HepG2 (cell line): ENCODE measurements around the gene ANKFY1. TPM values are rescaled to one million over a fixed set of nuclear protein-coding genes. Genes with fewer than 3 reads are reported as not detected.

Source experiments
- ATAC-seq: fragments of 200-7000 bp; cut with Tn5 transposase; 3 replicates; pipeline ENCODE4 v1.9.1; 2020; ENCODE audit warnings: mild to moderate bottlenecking, moderate library complexity
- BruUV-seq: library from RNA; stranded (reverse); fragments of 400-500 nt; replicated peaks from 2 replicates; lab custom pipeline; 2021; lab: Mats Ljungman, UMichigan
- CTCF ChIA-PET: fragments of 300-600 bp; formaldehyde crosslinking; extraction: SDS; loops from one replicate; lab custom pipeline; 2021; ENCODE audit warnings: low total read pairs, inconsistent platforms, low intra/inter-chr PET ratio; lab: Yijun Ruan, JAX
- POLR2A ChIA-PET: fragments of 350-600 bp; sonication (Branson Sonifier 250); formaldehyde crosslinking; loops from one replicate; lab custom pipeline; 2020; ENCODE audit warnings: antibody characterized with exemption, inconsistent platforms; lab: Yijun Ruan, JAX
- DNase-seq: peaks from one replicate; pipeline ENCODE4 v3.0.0-alpha.2; 2015; ENCODE audit warnings: low spot score
- FAIRE-seq: peaks from 3 replicates; lab custom pipeline; 2011; peaks lifted over from hg19 to GRCh38; lab: Jason Lieb, UNC
- H2AFZ ChIP-seq: one replicate; pipeline ENCODE4 v1.6.1; 2011; ENCODE audit warnings: low read length, inconsistent platforms
- H3K27ac ChIP-seq: fragments of 300-600 bp; 3 replicates; pipeline ENCODE4 v1.8.0; 2011; ENCODE audit warnings: mixed run types, mild to moderate bottlenecking, mixed read lengths, low read length, inconsistent platforms; ENCODE audit not compliant: insufficient read depth; ENCODE audit errors: extremely low read length
- H3K27me3 ChIP-seq, 2 experiments: fragments of 200-600 bp in 1 of 2; 2 replicates in 1 of 2; 3 replicates in 1 of 2; pipeline versions ENCODE4 v1.6.0 to v1.8.0; 2011; ENCODE audit warnings: low read length in 2 of 2, mild to moderate bottlenecking in 2 of 2, moderate library complexity in 2 of 2, inconsistent platforms in 1 of 2; ENCODE audit not compliant: insufficient read depth in 2 of 2, control insufficient read depth in 1 of 2
- H3K36me3 ChIP-seq, 2 experiments: fragments of 200-600 bp in 1 of 2; replicated peaks in 1 of 2; 2 replicates in 1 of 2; 3 replicates in 1 of 2; pipeline versions ENCODE4 v1.5.1 to v1.8.0; 2011; ENCODE audit warnings: low read length in 2 of 2, inconsistent platforms in 1 of 2; ENCODE audit not compliant: insufficient read depth in 2 of 2, control insufficient read depth in 1 of 2
- H3K4me1 ChIP-seq: 2 replicates; pipeline ENCODE4 v1.5.1; 2012; ENCODE audit warnings: low read length, inconsistent platforms; ENCODE audit not compliant: insufficient read depth
- H3K4me2 ChIP-seq: 2 replicates; pipeline ENCODE4 v1.6.0; 2011; ENCODE audit warnings: low read depth, low read length, inconsistent platforms
- H3K4me3 ChIP-seq, 3 experiments: fragments of 200-600 bp in 1 of 3; sonication (generic), shearing (Covaris generic) in 1 of 3; replicated peaks in 1 of 3; 2 replicates each; pipeline ENCODE4 v1.5.1; 2011 to 2016; ENCODE audit warnings: low read length in 3 of 3, inconsistent platforms in 2 of 3, low read depth in 2 of 3, mild to moderate bottlenecking in 2 of 3, control low read depth in 1 of 3, mixed read lengths in 1 of 3; ENCODE audit not compliant: insufficient read depth in 1 of 3
- H3K79me2 ChIP-seq: one replicate; pipeline ENCODE4 v1.6.1; 2011; ENCODE audit warnings: low read length, inconsistent platforms; ENCODE audit not compliant: insufficient read depth
- H3K9ac ChIP-seq: 2 replicates; pipeline ENCODE4 v1.6.0; 2011; ENCODE audit warnings: mild to moderate bottlenecking, low read depth, low read length, inconsistent platforms; ENCODE audit not compliant: insufficient read depth
- H3K9me3 ChIP-seq: 2 replicates; pipeline ENCODE4 v1.5.1; 2012; ENCODE audit warnings: mild to moderate bottlenecking, low read length
- H4K20me1 ChIP-seq: 2 replicates; pipeline ENCODE4 v1.6.0; 2011; ENCODE audit warnings: inconsistent platforms, mild to moderate bottlenecking, low read length, moderate library complexity; ENCODE audit not compliant: insufficient read depth
- ARNT ChIP-seq: fragments of 450-650 bp; IDR thresholded peaks from 2 replicates; pipeline ENCODE4 v1.6.1; 2017
- ESRRA ChIP-seq: sonication (generic); formaldehyde crosslinking; IDR thresholded peaks from 2 replicates; pipeline ENCODE4 v1.5.1; 2020; ENCODE audit warnings: mild to moderate bottlenecking, low read depth, missing genetic modification reagents
- KDM1A ChIP-seq: IDR thresholded peaks from 2 replicates; pipeline ENCODE4 v1.6.1; 2016; ENCODE audit warnings: missing compliant biosample characterization
- MBNL3 ChIP-seq: fragments of 250-450 bp; sonication (Bioruptor Pico); conservative IDR thresholded peaks from 2 replicates; pipeline ENCODE4 v1.8.0; 2022; ENCODE audit warnings: mild to moderate bottlenecking, inconsistent platforms
- NFIB ChIP-seq: sonication (generic); formaldehyde crosslinking; IDR thresholded peaks from 2 replicates; pipeline ENCODE4 v1.9.0; 2021; ENCODE audit warnings: missing genetic modification reagents, mild to moderate bottlenecking, borderline replicate concordance
- POLR2G ChIP-seq: fragments of 200-400 bp; formaldehyde crosslinking; IDR thresholded peaks from 2 replicates; pipeline ENCODE4 v1.6.1; 2018; ENCODE audit warnings: mild to moderate bottlenecking, low read depth, low read length, moderate library complexity
- SIX1 ChIP-seq: sonication (generic); formaldehyde crosslinking; IDR thresholded peaks from 2 replicates; pipeline ENCODE4 v1.4.0; 2020; ENCODE audit warnings: missing genetic modification reagents, borderline replicate concordance
- ZNF276 ChIP-seq: sonication (generic); formaldehyde crosslinking; IDR thresholded peaks from 2 replicates; pipeline ENCODE4 v1.4.0; 2020; ENCODE audit warnings: mild to moderate bottlenecking, low read depth, missing genetic modification reagents
- ZNF333 ChIP-seq: sonication (generic); formaldehyde crosslinking; IDR thresholded peaks from 2 replicates; pipeline ENCODE4 v1.4.0; 2020; ENCODE audit warnings: mild to moderate bottlenecking, missing genetic modification reagents, borderline replicate concordance
- ZNF430 ChIP-seq: sonication (generic); formaldehyde crosslinking; IDR thresholded peaks from 2 replicates; pipeline ENCODE4 v1.9.0; 2021; ENCODE audit warnings: mild to moderate bottlenecking, missing genetic modification reagents
- ZNF564 ChIP-seq: sonication (generic); formaldehyde crosslinking; IDR thresholded peaks from 2 replicates; pipeline ENCODE4 v1.8.1; 2023; ENCODE audit warnings: mild to moderate bottlenecking, missing genetic modification reagents
- ZNF749 ChIP-seq: sonication (generic); formaldehyde crosslinking; IDR thresholded peaks from 2 replicates; pipeline ENCODE4 v1.8.0; 2022; ENCODE audit warnings: mild to moderate bottlenecking, missing genetic modification reagents, moderate library complexity, borderline replicate concordance
- ZNF775 ChIP-seq: sonication (generic); formaldehyde crosslinking; IDR thresholded peaks from 2 replicates; pipeline ENCODE4 v1.4.0; 2020; ENCODE audit warnings: missing genetic modification reagents, mild to moderate bottlenecking, moderate library complexity, borderline replicate concordance
- WGBS: methylation state at CpG from one replicate; pipeline ENCODE4 v1.1.6; 2017; ENCODE audit warnings: low lambda C conversion rate; 5-methylcytosine and 5-hydroxymethylcytosine counted together
- in situ Hi-C: cut with HindIII; loops from 2 replicates; pipeline ENCODE4 v1.10.0; 2017; ENCODE audit warnings: low pct_unique_long_range_greater_than_20kb; ENCODE audit not compliant: extremely low pct_ligation_motif_present
- intact Hi-C: fragments of 100-400 bp; cut with micrococcal nuclease; formaldehyde crosslinking; loops from one replicate; pipeline ENCODE4 v1.10.0; 2022; ENCODE audit not compliant: unreplicated experiment
- polyA plus RNA-seq, 8 experiments: library from polyadenylated mRNA; depleted of rRNA in 3 of 8; stranded (reverse) in 7 of 8; unstranded in 1 of 8; fragments of >200 nt; fragmentation: Illumina TruSeq in 4 of 8; extraction: Trizol in 4 of 8; gene quantifications; 2 replicates each; pipeline versions ENCODE4 v1.2.1 to v1.2.3, GENCODE V29; 2011 to 2016; ENCODE audit warnings: low read depth in 4 of 8, missing spikeins in 1 of 8, mixed read lengths in 1 of 8; ENCODE audit not compliant: insufficient read depth in 1 of 8
- total RNA-seq, 5 experiments: library from RNA; depleted of rRNA; stranded (reverse); fragments of >200 nt; fragmentation: Illumina TruSeq; extraction: Trizol; gene quantifications; 2 replicates each; pipeline ENCODE4 v1.2.3, GENCODE V29; 2016; ENCODE audit warnings: low read depth in 1 of 5
- TF ChIP-seq, protein P1 (sequence below): sonication (generic); formaldehyde crosslinking; IDR thresholded peaks from 2 replicates; pipeline ENCODE4 v1.5.0; 2020; ENCODE audit warnings: mild to moderate bottlenecking, missing genetic modification reagents
- TF ChIP-seq, protein P2 (sequence below): sonication (generic); formaldehyde crosslinking; conservative IDR thresholded peaks from 2 replicates; pipeline ENCODE4 v1.4.0; 2020; ENCODE audit warnings: missing genetic modification reagents

Gene ANKFY1
- total and polyA plus RNA-seq, 2 of the 13 experiments (the other 11 are each of a cell fraction or from before 2014, with no cell fraction given): 11.9 to 16.8 TPM

- H3K4me2 ChIP-seq: no peak overlapping the region
- CTCF ChIA-PET: no interaction called here
- TF ChIP-seq ZNF333 (CRISPR knock-in tag): no peak
- no peak for TF ChIP-seq ESRRA
- TF ChIP-seq MBNL3 (CRISPR knock-in tag): no peak
- TF ChIP-seq KDM1A (CRISPR knock-in tag): no peak
- no peak for TF ChIP-seq ZNF775 (CRISPR knock-in tag)
- TF ChIP-seq ARNT: no peak
- TF ChIP-seq, protein P1, sequence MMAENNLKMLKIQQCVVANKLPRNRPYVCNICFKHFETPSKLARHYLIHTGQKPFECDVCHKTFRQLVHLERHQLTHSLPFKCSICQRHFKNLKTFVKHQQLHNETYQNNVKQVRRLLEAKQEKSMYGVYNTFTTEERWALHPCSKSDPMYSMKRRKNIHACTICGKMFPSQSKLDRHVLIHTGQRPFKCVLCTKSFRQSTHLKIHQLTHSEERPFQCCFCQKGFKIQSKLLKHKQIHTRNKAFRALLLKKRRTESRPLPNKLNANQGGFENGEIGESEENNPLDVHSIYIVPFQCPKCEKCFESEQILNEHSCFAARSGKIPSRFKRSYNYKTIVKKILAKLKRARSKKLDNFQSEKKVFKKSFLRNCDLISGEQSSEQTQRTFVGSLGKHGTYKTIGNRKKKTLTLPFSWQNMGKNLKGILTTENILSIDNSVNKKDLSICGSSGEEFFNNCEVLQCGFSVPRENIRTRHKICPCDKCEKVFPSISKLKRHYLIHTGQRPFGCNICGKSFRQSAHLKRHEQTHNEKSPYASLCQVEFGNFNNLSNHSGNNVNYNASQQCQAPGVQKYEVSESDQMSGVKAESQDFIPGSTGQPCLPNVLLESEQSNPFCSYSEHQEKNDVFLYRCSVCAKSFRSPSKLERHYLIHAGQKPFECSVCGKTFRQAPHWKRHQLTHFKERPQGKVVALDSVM: no peak
- no peak for TF ChIP-seq ZNF276
- TF ChIP-seq, protein P2, sequence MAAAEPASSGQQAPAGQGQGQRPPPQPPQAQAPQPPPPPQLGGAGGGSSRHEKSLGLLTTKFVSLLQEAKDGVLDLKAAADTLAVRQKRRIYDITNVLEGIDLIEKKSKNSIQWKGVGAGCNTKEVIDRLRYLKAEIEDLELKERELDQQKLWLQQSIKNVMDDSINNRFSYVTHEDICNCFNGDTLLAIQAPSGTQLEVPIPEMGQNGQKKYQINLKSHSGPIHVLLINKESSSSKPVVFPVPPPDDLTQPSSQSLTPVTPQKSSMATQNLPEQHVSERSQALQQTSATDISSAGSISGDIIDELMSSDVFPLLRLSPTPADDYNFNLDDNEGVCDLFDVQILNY (CRISPR knock-in tag): no peak
- no peak for TF ChIP-seq ZNF430
- no peak for TF ChIP-seq SIX1 (CRISPR knock-in tag)
- TF ChIP-seq POLR2G: no peak
- no peak for TF ChIP-seq ZNF564 (CRISPR knock-in tag)
- TF ChIP-seq ZNF749 (CRISPR knock-in tag): no peak
- no peak for TF ChIP-seq NFIB
Measured at GRCh38 chr17:4172356-4172755, 91.4 kb downstream of the ANKFY1 start.

More at GRCh38 chr17:4172356-4172755, 91.4 kb downstream of the ANKFY1 start:
- Histone ChIP-seq H3K9me3 (no peaks in the 10 kb centered on the region), H2AFZ (no peak overlapping the region), H3K27ac (no peak overlapping the region), H3K4me1 (peaks cover 16% of the 10 kb centered on the region), H3K9ac (no peak overlapping the region), H3K36me3 (peaks cover 33 to 90% of the 10 kb centered on the region in 2 experiments), H3K27me3 (no peaks in the 10 kb centered on the region), H3K4me3 (no peak overlapping the region), H3K79me2 (no peaks in the 10 kb centered on the region), H4K20me1 (no peaks in the 10 kb centered on the region)
- no TSS peak for BruUV-seq
- FAIRE-seq (no peak), DNase-seq (no peak), ATAC-seq (no peak)
- intact Hi-C loops: no loop called here
- POLR2A ChIA-PET: no interaction called here
- 98% methylated on average over 8 of the region's 12 CpGs for WGBS
- in situ Hi-C loops: no loop called here
